A375 (cell line): ENCODE measurements around the gene RHD. TPM values are rescaled to one million over a fixed set of nuclear protein-coding genes. Genes with fewer than 3 reads are reported as not detected.

Source experiments
- total RNA-seq: library from RNA; depleted of rRNA; stranded (reverse); fragments of >200 nt; shearing (Covaris generic); gene quantifications from 2 replicates; pipeline ENCODE4 v1.2.3, GENCODE V29; 2014; rRNA removed

RHD gene
- total RNA-seq = not detected in 2 replicates

DNA sequence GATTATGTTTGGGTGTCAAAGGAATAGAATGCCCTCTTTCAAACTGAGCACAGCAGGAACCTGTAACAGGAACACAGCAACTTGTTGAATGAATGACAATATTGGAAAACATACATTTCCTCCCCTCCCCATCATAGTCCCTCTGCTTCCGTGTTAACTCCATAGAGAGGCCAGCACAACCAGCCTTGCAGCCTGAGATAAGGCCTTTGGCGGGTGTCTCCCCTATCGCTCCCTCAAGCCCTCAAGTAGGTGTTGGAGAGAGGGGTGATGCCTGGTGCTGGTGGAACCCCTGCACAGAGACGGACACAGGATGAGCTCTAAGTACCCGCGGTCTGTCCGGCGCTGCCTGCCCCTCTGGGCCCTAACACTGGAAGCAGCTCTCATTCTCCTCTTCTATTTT, at the start of gene RHD:
Gene RHD, plus strand, starts transcription at position 272 of the 400 bp plus-strand sequence. Its CDS starts 39 bp downstream, at position 311.

DNA sequence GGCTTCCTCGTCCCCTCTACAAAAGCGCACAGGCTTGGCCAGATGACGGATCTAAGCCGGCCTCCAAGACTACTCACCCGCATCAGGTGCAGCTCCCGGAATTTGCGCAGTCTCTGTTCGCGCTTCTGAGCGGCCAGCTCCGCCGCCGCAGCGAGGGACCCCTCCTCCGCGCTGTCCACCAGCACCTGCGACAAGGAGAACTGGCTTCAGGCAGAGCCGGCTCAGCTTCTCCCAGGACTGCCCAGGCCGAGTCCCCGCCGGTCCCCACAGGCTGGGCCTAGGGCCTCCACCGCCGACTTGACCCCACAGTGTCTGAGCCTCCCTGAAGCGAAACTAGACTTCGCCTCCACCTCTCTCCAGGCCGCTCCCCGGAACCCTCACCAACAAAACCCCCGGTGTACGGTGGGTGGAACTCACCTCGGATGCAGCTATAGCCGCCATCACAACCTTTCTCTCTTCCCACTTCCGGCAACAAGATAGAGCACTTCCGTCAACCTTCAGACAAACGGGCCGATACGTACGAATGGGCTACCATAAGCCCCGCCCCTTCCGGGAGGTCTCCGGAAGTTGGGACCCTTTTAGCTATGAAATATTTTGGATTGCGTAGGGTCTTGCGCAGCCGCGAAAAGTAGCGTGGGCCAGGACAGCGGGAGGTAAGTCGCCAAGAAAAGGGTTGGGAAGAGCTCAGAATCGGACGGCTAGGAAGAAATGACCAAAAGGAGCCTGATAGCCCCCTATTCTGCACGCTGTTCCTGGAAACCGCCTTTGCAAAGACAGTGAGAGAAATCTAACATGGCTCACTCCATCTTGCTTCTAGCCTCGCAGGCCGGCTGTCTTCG, 40.1 kb upstream of the RHD start, which contains the start of gene SYF2:
Gene SYF2, minus strand, starts transcription at position 476 of the 839 bp plus-strand sequence. Its CDS starts 35 bp downstream, at position 441.

DNA sequence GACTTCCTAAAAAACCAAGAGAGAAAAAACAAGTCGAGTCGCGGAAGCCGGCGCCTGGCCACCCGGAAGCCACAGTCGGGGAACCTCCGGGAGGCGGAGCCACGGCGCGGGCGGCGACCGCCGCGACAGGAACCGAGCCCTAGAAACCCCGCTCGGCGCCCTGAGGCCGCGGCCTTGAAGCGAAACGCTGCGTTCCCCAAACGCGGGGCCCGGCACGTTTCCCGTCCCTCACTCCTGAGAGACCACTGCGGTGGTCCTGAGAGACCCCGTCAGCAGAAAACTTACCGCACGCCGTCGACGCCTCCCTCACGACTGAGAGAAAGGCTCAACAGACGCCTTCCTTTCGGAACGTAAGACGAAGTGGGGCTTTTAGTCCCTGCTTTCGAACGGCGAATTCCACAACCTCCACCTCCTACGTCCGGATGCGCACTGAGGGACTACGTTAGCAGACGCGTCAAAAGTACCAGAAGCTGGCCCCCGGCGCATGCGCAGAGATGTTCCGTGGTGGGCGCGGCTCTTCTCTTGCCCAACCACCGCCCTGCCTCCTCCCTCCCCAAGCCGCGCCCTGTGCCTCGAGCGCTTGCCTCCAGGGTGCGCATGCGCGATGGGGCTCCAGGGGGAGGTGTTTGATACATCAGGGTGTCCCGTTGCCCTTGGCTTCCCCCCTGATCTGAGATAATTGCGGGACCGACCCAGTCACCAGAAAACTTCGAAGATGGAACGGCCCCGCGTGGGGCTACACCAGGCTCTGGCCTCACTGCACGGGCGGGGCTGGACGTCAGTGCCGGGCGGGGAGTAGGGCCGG, 25.1 kb upstream of the RHD start, which contains the start of gene RSRP1:
Gene RSRP1, minus strand, starts transcription at position 431 of the 805 bp plus-strand sequence. CDS start 491 bp downstream, outside the sequence.

DNA sequence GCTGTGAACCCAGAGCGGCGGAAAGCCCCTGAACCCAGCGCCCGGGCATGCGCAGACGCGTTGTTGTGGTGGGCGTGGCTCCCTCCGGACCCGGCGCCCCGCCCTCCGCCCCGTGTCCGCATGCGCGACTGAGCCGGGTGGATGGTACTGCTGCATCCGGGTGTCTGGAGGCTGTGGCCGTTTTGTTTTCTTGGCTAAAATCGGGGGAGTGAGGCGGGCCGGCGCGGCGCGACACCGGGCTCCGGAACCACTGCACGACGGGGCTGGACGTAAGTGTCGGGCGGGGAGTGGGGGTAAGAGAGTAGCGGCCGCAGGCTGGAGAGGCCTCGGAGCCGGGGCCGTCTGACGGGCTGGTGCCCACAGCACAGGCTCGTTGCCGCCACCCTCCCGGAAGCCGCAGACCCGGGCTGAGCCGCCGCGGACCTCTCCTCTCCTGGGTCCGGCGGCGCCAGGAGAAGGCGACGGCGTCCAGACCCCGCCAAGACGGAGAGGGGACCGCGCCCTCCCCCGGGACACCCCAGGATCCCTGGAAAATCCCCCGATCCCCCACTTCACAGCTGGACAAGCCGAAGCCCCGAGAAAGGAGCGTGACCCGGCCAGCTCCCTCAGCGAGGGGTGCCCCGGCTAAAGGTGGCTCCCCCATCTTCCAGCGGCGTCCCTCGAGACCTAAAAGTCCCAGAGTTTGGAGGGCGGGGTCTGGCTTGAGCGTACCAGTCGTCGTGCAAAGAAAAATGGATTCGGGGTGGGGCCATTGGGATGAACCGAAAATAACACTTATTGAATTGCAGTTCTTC, 66.1 kb downstream of the RHD start, which contains the start of gene TMEM50A:
Gene TMEM50A, plus strand, starts transcription at position 147 of the 794 bp plus-strand sequence. CDS start 2,153 bp downstream, outside the sequence.

Other genes starting within 250 kb of the RHD start
- 68.2 and 90.2 TPM in 2 replicates for gene SYF2, start 40.0 kb upstream of the RHD start, total RNA-seq
- gene RSRP1, start 25.1 kb upstream of the RHD start, total RNA-seq = 74.5 and 90.4 TPM in 2 replicates
- 58.9 and 77.4 TPM in 2 replicates for gene TMEM50A, start 65.8 kb downstream of the RHD start, total RNA-seq
- 1.0 and 2.4 TPM in 2 replicates for gene RHCE, start 148.3 kb downstream of the RHD start, total RNA-seq
- 12.9 and 13.0 TPM in 2 replicates for gene MACO1, start 158.4 kb downstream of the RHD start, total RNA-seq